A549 (cell line): ENCODE results near the gene THEMIS. TPM values are rescaled to one million over a fixed set of nuclear protein-coding genes. Genes with fewer than 3 reads are reported as not detected.

Source experiments
- ATAC-seq, 2 experiments: fragments of 200-7000 bp in 1 of 2; fragments of >200 bp in 1 of 2; cut with Nextera tagmentation in 1 of 2; cut with Tn5 transposase in 1 of 2; 3 replicates each; pipeline versions ENCODE4 v1.8.0 to v1.9.1; 2018 to 2020; ENCODE audit warnings: mild to moderate bottlenecking in 1 of 2, moderate library complexity in 1 of 2
- CTCF ChIA-PET: fragments of 300-600 bp; sonication (Branson Sonifier 250); formaldehyde crosslinking; extraction: SDS; loops from one replicate; lab custom pipeline; 2021; ENCODE audit warnings: antibody characterized with exemption, inconsistent platforms; lab: Yijun Ruan, JAX
- POLR2A ChIA-PET: fragments of 350-600 bp; formaldehyde crosslinking; extraction: SDS; loops from one replicate; lab custom pipeline; 2021; ENCODE audit warnings: antibody characterized with exemption, inconsistent platforms; lab: Yijun Ruan, JAX
- DNase-seq, 2 experiments: peaks; one replicate each; pipeline versions ENCODE4 v3.0.0 to v3.0.0-alpha.2; 2011 to 2016; ENCODE audit warnings: low read depth in 1 of 2, low spot score in 1 of 2
- FAIRE-seq: peaks from 2 replicates; lab custom pipeline; 2011; peaks lifted over from hg19 to GRCh38; lab: Jason Lieb, UNC
- H3K27ac ChIP-seq, 2 experiments: fragments of >200 bp; sonication (Bioruptor Twin); formaldehyde crosslinking; 3 replicates each; pipeline ENCODE4 v1.5.1; 2016 to 2017
- H3K4me1 ChIP-seq: fragments of >200 bp; sonication (Bioruptor Twin); formaldehyde crosslinking; 3 replicates; pipeline ENCODE4 v1.6.1; 2016
- H3K4me2 ChIP-seq: fragments of >200 bp; sonication (Bioruptor Twin); formaldehyde crosslinking; 3 replicates; pipeline ENCODE4 v1.6.1; 2016
- H3K4me3 ChIP-seq: fragments of >200 bp; sonication (Bioruptor Twin); formaldehyde crosslinking; 3 replicates; pipeline ENCODE4 v1.5.1; 2016
- H3K9me3 ChIP-seq: fragments of >200 bp; sonication (Bioruptor Twin); formaldehyde crosslinking; 3 replicates; pipeline ENCODE4 v1.6.1; 2016
- ATOH8 ChIP-seq: fragments of 250-450 bp; sonication (Bioruptor Pico); IDR thresholded peaks from 2 replicates; pipeline ENCODE4 v1.5.0; 2020; ENCODE audit warnings: low read depth, mild to moderate bottlenecking, moderate library complexity
- BHLHE40 ChIP-seq: IDR thresholded peaks from 2 replicates; pipeline ENCODE4 v1.6.1; 2012; ENCODE audit warnings: low read depth, low read length, inconsistent platforms
- CHD4 ChIP-seq: fragments of 200-600 bp; sonication (generic); IDR thresholded peaks from 2 replicates; pipeline ENCODE4 v1.6.1; 2016; ENCODE audit warnings: antibody characterized with exemption, mild to moderate bottlenecking, borderline replicate concordance
- FOSB ChIP-seq: fragments of 250-450 bp; sonication (Bioruptor Pico); IDR thresholded peaks from 2 replicates; pipeline ENCODE4 v1.5.0; 2020; ENCODE audit warnings: mild to moderate bottlenecking, moderate library complexity
- FOXS1 ChIP-seq: fragments of 250-450 bp; sonication (Bioruptor Pico); IDR thresholded peaks from 2 replicates; pipeline ENCODE4 v1.5.0; 2020; ENCODE audit warnings: mild to moderate bottlenecking, moderate library complexity
- HDAC2 ChIP-seq: fragments of 200-600 bp; sonication (generic); IDR thresholded peaks from 2 replicates; pipeline ENCODE4 v1.6.1; 2016
- HEYL ChIP-seq: fragments of 250-450 bp; sonication (Bioruptor Pico); IDR thresholded peaks from 2 replicates; pipeline ENCODE4 v1.8.0; 2021; ENCODE audit warnings: mild to moderate bottlenecking, moderate library complexity
- KDM5A ChIP-seq: fragments of 200-600 bp; sonication (generic); IDR thresholded peaks from 2 replicates; pipeline ENCODE4 v1.6.1; 2016; ENCODE audit warnings: antibody characterized with exemption, mild to moderate bottlenecking
- MAFK ChIP-seq: fragments of 450-650 bp; IDR thresholded peaks from 2 replicates; pipeline ENCODE4 v1.6.1; 2014; ENCODE audit not compliant: partially characterized antibody
- NFE2L2 ChIP-seq: fragments of 150-350 bp; conservative IDR thresholded peaks from 2 replicates; pipeline ENCODE4 v1.6.1; 2014; ENCODE audit warnings: low read length
- PBX3 ChIP-seq: IDR thresholded peaks from 2 replicates; pipeline ENCODE4 v1.6.1; 2012
- POLR2A ChIP-seq: IDR thresholded peaks from 2 replicates; pipeline ENCODE4 v1.6.1; 2012; ENCODE audit warnings: mild to moderate bottlenecking, low read length
- RARB ChIP-seq: fragments of 250-450 bp; sonication (Bioruptor Pico); IDR thresholded peaks from 2 replicates; pipeline ENCODE4 v1.8.0; 2021; ENCODE audit warnings: mild to moderate bottlenecking, moderate library complexity
- RFX5 ChIP-seq: fragments of 450-650 bp; IDR thresholded peaks from 2 replicates; pipeline ENCODE4 v1.7.1; 2014; ENCODE audit warnings: antibody characterized with exemption, mild to moderate bottlenecking, moderate library complexity
- TFCP2L1 ChIP-seq: fragments of 250-450 bp; sonication (Bioruptor Pico); IDR thresholded peaks from 2 replicates; pipeline ENCODE4 v1.5.0; 2021; ENCODE audit warnings: mild to moderate bottlenecking
- ZC3H11A ChIP-seq: fragments of 450-650 bp; IDR thresholded peaks from 2 replicates; pipeline ENCODE4 v1.6.1; 2014; ENCODE audit warnings: antibody characterized with exemption, mild to moderate bottlenecking
- ZSCAN20 ChIP-seq: fragments of 250-450 bp; sonication (Bioruptor Pico); IDR thresholded peaks from 2 replicates; pipeline ENCODE4 v1.8.0; 2022; ENCODE audit warnings: mild to moderate bottlenecking, moderate library complexity
- WGBS: methylation state at CpG from one replicate; pipeline ENCODE4 v1.1.6; 2017; ENCODE audit errors: missing lambda C conversion rate; 5-methylcytosine and 5-hydroxymethylcytosine counted together
- polyA plus RNA-seq, 4 experiments: library from polyadenylated mRNA; depleted of rRNA in 3 of 4; stranded (reverse); fragments of >200 nt; fragmentation: RNase III in 1 of 4; extraction: RNeasy Plus Mini Kit Qiagen cat#74134 plus additional on column Dnase treatment in 1 of 4; gene quantifications; 2 replicates in 3 of 4; 3 replicates in 1 of 4; pipeline ENCODE4 v1.2.3, GENCODE V29; 2011 to 2017
- TF ChIP-seq, protein P1 (sequence below): fragments of 150-350 bp; IDR thresholded peaks from 2 replicates; pipeline ENCODE4 v1.6.1; 2014; ENCODE audit warnings: low read depth, mild to moderate bottlenecking, low read length
- TF ChIP-seq, protein P2 (sequence below): fragments of 200-600 bp; sonication (generic); IDR thresholded peaks from 2 replicates; pipeline ENCODE4 v1.6.1; 2016; ENCODE audit warnings: antibody characterized with exemption, mild to moderate bottlenecking, moderate library complexity
- TF ChIP-seq, protein P3 (sequence below): IDR thresholded peaks from 2 replicates; pipeline ENCODE4 v1.6.1; 2012; ENCODE audit warnings: low read depth, borderline replicate concordance

Gene THEMIS
- polyA plus RNA-seq, 2 of the 4 experiments (the other 2 are of a cell fraction) = not detected

DNA sequence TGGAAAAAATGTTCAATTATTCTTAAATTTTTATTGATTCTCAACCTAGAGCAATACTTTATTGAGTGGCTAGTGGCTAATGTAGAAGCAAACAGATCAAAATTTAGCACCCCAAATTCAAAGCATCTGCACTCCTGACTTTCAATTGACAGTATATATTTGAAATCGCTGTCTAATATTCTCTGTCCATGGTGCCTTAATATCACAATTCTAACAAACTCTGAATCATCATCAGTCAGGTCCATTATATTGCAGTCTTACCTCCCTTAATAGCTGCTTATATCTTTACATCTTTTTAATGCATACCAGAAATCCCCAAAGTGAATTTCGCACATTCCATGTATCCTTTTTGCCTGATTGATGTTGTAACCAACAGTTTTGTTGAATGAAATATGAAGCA, 134.9 kb downstream of the THEMIS start:
- no peaks in the 10 kb centered on the region for H3K9me3 ChIP-seq
- DNase-seq (no peak), ATAC-seq (no peak), FAIRE-seq (no peak)
- no peak for TF ChIP-seq CHD4
- TF ChIP-seq RARB (CRISPR knock-in tag) = no peak
- no peak for TF ChIP-seq BHLHE40
- TF ChIP-seq ZSCAN20 (CRISPR knock-in tag) = no peak
- no peak for TF ChIP-seq POLR2A
- TF ChIP-seq PBX3 = no peak
- TF ChIP-seq NFE2L2 = no peak
- no peak for TF ChIP-seq HDAC2
- no peak for TF ChIP-seq KDM5A
- no peak for TF ChIP-seq HEYL (CRISPR knock-in tag)
- TF ChIP-seq, protein P1, sequence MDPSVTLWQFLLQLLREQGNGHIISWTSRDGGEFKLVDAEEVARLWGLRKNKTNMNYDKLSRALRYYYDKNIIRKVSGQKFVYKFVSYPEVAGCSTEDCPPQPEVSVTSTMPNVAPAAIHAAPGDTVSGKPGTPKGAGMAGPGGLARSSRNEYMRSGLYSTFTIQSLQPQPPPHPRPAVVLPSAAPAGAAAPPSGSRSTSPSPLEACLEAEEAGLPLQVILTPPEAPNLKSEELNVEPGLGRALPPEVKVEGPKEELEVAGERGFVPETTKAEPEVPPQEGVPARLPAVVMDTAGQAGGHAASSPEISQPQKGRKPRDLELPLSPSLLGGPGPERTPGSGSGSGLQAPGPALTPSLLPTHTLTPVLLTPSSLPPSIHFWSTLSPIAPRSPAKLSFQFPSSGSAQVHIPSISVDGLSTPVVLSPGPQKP = no peak
- TF ChIP-seq FOXS1 (CRISPR knock-in tag) = no peak
- TF ChIP-seq ZC3H11A = no peak
- no peak for TF ChIP-seq ATOH8 (CRISPR knock-in tag)
- TF ChIP-seq, protein P2, sequence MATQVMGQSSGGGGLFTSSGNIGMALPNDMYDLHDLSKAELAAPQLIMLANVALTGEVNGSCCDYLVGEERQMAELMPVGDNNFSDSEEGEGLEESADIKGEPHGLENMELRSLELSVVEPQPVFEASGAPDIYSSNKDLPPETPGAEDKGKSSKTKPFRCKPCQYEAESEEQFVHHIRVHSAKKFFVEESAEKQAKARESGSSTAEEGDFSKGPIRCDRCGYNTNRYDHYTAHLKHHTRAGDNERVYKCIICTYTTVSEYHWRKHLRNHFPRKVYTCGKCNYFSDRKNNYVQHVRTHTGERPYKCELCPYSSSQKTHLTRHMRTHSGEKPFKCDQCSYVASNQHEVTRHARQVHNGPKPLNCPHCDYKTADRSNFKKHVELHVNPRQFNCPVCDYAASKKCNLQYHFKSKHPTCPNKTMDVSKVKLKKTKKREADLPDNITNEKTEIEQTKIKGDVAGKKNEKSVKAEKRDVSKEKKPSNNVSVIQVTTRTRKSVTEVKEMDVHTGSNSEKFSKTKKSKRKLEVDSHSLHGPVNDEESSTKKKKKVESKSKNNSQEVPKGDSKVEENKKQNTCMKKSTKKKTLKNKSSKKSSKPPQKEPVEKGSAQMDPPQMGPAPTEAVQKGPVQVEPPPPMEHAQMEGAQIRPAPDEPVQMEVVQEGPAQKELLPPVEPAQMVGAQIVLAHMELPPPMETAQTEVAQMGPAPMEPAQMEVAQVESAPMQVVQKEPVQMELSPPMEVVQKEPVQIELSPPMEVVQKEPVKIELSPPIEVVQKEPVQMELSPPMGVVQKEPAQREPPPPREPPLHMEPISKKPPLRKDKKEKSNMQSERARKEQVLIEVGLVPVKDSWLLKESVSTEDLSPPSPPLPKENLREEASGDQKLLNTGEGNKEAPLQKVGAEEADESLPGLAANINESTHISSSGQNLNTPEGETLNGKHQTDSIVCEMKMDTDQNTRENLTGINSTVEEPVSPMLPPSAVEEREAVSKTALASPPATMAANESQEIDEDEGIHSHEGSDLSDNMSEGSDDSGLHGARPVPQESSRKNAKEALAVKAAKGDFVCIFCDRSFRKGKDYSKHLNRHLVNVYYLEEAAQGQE = no peak
- no peak for TF ChIP-seq FOSB (CRISPR knock-in tag)
- H3K4me1 ChIP-seq = no peaks in the 10 kb centered on the region
- CTCF ChIA-PET = no interaction called here
- no peak overlapping the region for H3K27ac ChIP-seq
- 75% methylated on average over 2 of the region's 2 CpGs for WGBS
- no peak overlapping the region for H3K4me3 ChIP-seq
- POLR2A ChIA-PET = no interaction called here
- H3K4me2 ChIP-seq = no peak overlapping the region

DNA sequence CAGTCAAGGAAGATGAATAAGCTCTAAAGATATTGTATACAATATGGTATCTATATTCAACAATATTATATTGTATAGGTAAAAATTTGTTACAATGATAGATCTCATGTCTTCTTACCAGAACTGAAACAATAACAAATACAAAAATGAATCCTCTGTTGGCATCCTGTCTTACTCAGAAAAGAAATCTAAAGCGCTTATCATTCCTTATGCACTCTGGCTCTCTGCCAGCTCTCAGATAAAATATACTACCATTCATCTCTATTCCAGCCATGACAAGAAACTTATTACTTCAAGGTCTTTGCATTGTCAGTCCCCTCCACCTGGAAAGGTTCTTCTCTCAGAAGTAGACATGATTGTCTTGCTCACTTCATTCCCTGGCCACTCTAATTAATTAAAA, 138.6 kb downstream of the THEMIS start:
- Histone ChIP-seq H3K27ac (no peak overlapping the region), H3K9me3 (no peaks in the 10 kb centered on the region), H3K4me1 (no peaks in the 10 kb centered on the region), H3K4me2 (no peak overlapping the region), H3K4me3 (no peak overlapping the region)
- ATAC-seq (no peak), FAIRE-seq (no peak), DNase-seq (no peak)
- ChIA-PET CTCF (no interaction called here), POLR2A (no interaction called here)
- TF ChIP-seq, protein P3, sequence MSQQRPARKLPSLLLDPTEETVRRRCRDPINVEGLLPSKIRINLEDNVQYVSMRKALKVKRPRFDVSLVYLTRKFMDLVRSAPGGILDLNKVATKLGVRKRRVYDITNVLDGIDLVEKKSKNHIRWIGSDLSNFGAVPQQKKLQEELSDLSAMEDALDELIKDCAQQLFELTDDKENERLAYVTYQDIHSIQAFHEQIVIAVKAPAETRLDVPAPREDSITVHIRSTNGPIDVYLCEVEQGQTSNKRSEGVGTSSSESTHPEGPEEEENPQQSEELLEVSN = no peak
- TF ChIP-seq RFX5 (no peak), MAFK (no peak), FOSB (CRISPR knock-in tag) (no peak), PBX3 (no peak), BHLHE40 (no peak), TFCP2L1 (CRISPR knock-in tag) (no peak)
- WGBS = 85% methylated on average over 1 of the region's 1 CpG
